Rectal smooth muscle tissue (tissue), 1 donor: Measurements from ENCODE around the gene SNX9.

Source experiments
- H3K27ac ChIP-seq: one replicate; pipeline ENCODE4 v1.7.0; 2013; ENCODE audit warnings: low read depth, low read length, inconsistent platforms
- H3K27me3 ChIP-seq: one replicate; pipeline ENCODE4 v1.7.0; 2013; ENCODE audit warnings: low read length; ENCODE audit not compliant: control insufficient read depth, insufficient read depth
- H3K36me3 ChIP-seq: one replicate; pipeline ENCODE4 v1.7.0; 2013; ENCODE audit warnings: low read length; ENCODE audit not compliant: control insufficient read depth, insufficient read depth
- H3K4me1 ChIP-seq: one replicate; pipeline ENCODE4 v1.7.0; 2013; ENCODE audit warnings: low read length; ENCODE audit not compliant: control insufficient read depth, insufficient read depth
- H3K4me3 ChIP-seq: one replicate; pipeline ENCODE4 v1.7.0; 2013; ENCODE audit warnings: low read length
- H3K9ac ChIP-seq: one replicate; pipeline ENCODE4 v1.7.0; 2013; ENCODE audit warnings: low read length

SNX9 gene

DNA sequence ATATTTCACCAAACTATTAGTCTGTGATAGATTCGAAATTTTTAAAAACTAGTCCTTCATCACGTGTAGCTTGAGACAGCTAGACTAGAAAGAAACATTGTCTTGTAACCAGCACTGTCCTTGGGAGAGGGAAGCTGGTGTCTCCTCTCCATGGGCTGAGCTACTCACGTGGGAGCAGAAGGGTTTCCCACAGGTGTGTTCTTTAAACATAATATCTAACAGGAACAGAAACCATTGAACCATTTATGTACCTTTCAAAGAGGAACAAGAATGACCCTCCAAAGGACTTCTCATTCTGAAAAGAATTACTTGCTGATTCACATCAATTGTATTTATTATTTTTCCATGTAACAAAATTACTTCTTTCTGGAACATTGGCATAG lies 86.2 kb downstream of the SNX9 start:
- Histone ChIP-seq H3K27me3 (no peaks in the 10 kb centered on the region), H3K36me3 (peaks cover 11% of the 10 kb centered on the region), H3K4me1 (no peaks in the 10 kb centered on the region), H3K4me3 (no peak overlapping the region), H3K9ac (no peak overlapping the region), H3K27ac (no peak overlapping the region)

DNA sequence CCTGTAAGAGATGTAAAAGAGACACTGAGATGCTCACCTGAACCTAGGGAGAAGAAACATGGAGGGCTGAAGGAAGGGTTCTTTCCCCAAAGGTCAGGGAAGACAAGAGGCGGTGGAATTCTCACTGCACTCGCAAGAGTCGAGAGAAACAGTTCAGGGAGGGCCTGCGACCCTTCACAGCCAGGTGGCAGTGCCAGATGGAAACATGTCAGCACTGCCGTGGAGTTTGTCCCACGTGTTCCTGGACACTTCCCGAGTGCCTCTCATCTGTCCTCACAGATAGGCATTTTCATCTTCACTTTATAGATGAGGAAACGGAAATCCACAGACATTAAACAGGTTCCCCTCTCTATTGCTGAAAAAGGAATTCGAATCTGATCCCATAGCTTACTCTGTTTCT lies 88.2 kb downstream of the SNX9 start:
- no peak overlapping the region for H3K9ac ChIP-seq
- no peak overlapping the region for H3K27ac ChIP-seq
- H3K36me3 ChIP-seq = peaks cover 13% of the 10 kb centered on the region

DNA sequence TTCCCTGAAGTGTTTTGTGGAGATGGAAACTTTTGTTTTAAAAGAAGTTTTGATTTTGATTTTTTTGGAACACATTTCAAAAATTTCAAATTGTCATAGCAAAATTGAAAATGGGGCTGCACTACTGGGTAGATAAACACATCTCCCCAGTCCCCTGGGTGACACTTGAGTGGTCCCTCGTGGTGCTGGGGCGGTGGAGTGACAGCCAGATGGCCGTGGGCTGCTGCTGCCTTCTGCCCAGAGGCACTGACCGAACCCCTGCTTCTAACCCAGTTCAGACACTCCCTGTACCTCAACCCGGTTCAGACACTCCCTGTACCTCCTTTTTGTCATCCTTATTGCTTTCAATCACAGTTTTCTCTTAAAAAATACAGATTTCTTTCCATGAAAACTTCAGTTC lies 88.7 kb downstream of the SNX9 start:
- Histone ChIP-seq H3K36me3 (peaks cover 13% of the 10 kb centered on the region), H3K27me3 (no peaks in the 10 kb centered on the region), H3K27ac (no peak overlapping the region), H3K4me1 (no peaks in the 10 kb centered on the region), H3K4me3 (no peak overlapping the region), H3K9ac (no peak overlapping the region)

More for the DNA sequence above, 88.2 kb downstream of the SNX9 start:
- Histone ChIP-seq H3K4me3 (no peak overlapping the region), H3K4me1 (no peaks in the 10 kb centered on the region), H3K27me3 (no peaks in the 10 kb centered on the region)

DNA sequence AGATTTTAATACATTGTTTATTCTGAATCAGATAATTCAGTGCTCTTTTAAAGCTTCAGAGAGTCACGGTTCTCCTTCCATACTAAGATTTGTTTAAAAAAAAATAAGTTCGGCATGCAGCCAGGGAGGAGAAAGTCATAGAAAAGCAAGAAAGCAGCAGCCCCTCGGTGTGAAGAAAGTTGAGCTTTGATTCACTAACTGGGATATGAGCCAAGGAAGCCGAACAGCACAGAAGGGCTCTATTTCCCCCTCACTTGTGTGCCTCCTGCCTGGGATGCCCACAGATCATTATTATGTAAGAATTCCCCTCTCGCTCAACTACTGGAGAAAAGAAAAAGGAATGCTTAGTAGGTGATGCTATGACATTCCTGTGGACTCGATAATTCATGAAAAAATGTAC lies 89.3 kb downstream of the SNX9 start:
- H3K4me3 ChIP-seq = no peak overlapping the region
- H3K27ac ChIP-seq = no peak overlapping the region
- peaks cover 13% of the 10 kb centered on the region for H3K36me3 ChIP-seq
- no peaks in the 10 kb centered on the region for H3K27me3 ChIP-seq
- H3K4me1 ChIP-seq = no peaks in the 10 kb centered on the region
- no peak overlapping the region for H3K9ac ChIP-seq

DNA sequence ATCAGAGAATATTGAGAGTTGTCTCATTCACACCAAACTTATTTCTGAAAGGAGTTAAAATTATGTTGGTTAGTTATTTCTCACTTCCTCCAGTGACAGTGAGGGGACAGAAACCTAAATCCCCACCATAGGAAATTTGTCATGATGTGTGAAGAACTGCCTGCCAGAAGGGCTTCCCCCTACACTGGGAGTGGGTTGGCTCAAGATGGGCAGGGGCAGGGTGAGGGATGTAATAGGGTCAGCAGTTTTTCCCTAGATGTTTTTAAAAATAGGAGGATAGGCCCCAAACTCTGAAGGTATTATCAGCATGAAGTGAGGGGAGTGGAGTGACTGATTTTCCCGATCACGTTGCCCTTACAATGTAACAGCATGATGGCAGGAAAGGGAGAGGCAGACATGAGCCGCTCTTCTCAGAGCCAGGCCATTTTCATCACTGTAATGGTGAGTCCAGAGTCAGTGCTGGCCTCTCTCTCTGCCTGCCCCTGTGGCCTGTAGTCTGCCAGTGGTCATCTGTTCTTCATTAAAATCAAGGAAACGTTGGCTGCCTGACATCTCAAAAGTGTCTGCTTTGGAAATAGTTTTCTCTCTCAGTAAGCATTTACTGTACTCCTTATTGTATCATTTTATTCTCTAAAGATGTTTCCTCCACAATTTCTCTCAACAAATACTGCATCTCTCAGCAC lies 98.8 kb downstream of the SNX9 start:
- Histone ChIP-seq H3K4me3 (no peak overlapping the region), H3K27ac (no peak overlapping the region), H3K36me3 (peaks cover 25% of the 10 kb centered on the region), H3K27me3 (no peaks in the 10 kb centered on the region), H3K4me1 (no peaks in the 10 kb centered on the region), H3K9ac (no peak overlapping the region)

DNA sequence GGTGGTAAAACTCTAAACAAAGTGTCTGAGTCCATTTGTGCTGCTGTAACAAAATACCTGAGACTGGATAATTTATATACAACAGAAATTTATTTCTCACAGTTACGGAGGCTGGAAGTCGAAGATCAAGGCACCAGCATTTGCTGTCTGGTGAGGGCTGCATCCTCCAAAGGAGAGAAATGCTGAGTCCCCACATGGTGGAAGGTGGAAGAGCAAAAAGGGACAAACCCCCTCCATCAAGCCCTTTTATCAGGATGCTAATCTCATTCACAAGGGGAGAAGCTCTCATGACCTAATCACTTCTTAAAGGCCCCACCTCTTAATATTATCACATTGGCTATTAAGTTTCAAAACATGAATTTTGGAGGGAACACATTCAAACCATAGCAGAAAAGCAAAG lies 102.7 kb downstream of the SNX9 start:
- no peak overlapping the region for H3K4me3 ChIP-seq
- peaks cover 40% of the 10 kb centered on the region for H3K36me3 ChIP-seq
- H3K27me3 ChIP-seq = no peaks in the 10 kb centered on the region
- no peak overlapping the region for H3K9ac ChIP-seq
- H3K27ac ChIP-seq = no peak overlapping the region
- no peaks in the 10 kb centered on the region for H3K4me1 ChIP-seq

DNA sequence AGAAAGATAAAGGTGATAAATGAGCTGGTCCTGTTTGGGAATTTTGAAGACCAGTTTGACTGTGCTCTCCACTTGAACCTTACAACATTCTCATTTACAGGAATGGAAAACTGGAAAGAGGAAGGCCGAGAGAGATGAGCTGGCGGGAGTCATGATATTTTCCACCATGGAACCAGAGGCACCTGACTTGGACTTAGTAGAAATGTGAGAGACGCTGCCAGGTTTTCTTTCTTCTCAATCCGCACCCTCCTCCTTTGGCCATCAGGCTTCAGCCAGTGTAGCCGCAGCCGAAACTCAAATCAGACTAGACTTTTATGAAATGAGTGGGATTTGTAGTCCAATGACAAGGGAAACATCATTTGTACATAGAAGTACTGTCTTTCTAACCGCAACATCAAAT lies 104.0 kb downstream of the SNX9 start:
- Histone ChIP-seq H3K27me3 (no peaks in the 10 kb centered on the region), H3K27ac (no peak overlapping the region), H3K36me3 (peaks cover 32% of the 10 kb centered on the region), H3K4me1 (no peaks in the 10 kb centered on the region), H3K4me3 (no peak overlapping the region), H3K9ac (no peak overlapping the region)

DNA sequence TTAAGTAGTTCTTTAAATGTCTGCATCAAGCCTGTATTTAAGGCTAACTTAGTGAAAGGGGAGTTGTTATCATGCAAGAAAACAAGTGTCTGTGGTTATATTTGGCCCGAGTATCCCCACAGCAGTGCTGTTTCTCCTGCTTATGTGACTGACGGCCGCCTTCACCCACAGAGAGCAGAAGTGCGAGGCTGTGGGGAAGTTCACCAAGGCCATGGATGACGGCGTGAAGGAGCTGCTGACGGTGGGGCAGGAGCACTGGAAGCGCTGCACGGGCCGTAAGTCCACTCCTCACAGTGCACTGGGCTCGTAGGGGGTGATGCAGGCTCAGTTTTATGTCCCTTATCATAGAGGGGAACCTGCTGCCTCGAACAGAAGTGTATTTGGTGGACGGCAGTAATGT lies 105.4 kb downstream of the SNX9 start:
- Histone ChIP-seq H3K36me3 (peaks cover 25% of the 10 kb centered on the region), H3K27ac (no peak overlapping the region), H3K4me3 (no peak overlapping the region), H3K9ac (no peak overlapping the region), H3K4me1 (no peaks in the 10 kb centered on the region), H3K27me3 (no peaks in the 10 kb centered on the region)

DNA sequence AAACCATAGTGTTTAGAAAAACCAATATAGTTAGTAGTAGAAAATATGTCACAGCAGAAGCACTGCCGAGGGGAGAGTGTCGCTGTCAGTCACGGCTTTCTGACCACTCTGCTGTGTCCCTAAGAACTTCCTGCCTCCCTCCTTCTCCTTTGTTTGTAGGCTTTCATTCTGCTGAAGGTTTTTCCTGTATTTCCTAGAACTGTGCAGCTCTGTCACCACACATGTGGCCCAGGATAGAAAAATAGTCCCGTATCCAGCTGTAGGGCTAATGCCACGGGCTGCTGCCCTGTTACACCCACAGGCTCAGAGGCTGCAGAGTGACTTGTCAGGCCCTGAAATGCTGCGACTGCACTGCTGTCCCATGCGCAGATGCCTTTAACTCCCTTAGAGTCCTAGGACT lies 106.0 kb downstream of the SNX9 start:
- H3K9ac ChIP-seq = no peak overlapping the region
- no peaks in the 10 kb centered on the region for H3K27me3 ChIP-seq
- peaks cover 25% of the 10 kb centered on the region for H3K36me3 ChIP-seq
- H3K4me3 ChIP-seq = no peak overlapping the region
- H3K27ac ChIP-seq = no peak overlapping the region
- H3K4me1 ChIP-seq = no peaks in the 10 kb centered on the region

DNA sequence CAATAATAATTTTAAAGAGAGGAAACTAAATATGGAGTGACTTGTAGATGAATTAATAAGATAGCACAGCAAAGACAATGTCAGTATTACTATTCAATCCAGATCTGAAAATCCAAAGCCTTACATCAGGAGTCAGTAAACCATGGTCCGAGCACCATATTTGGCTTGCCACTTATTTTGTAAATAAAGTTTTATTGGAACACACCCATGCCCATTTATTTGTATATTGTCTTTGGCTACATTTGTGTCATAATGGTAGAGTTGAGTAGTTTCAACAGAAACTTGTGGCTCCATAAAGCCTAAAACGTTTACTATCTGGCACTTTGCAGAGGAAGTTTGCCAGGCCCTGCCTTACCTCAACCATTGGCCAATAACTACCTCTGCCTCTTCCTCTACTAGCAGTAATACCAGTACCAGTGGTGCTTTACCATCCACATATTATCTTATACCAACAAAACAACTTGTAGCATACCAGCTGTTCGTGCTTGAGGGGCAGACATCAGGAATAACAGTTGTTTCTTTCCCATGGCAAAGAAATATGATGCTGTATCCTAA lies 106.8 kb downstream of the SNX9 start:
- Histone ChIP-seq H3K4me1 (no peaks in the 10 kb centered on the region), H3K27ac (no peak overlapping the region), H3K4me3 (no peak overlapping the region), H3K36me3 (peaks cover 25% of the 10 kb centered on the region), H3K9ac (no peak overlapping the region), H3K27me3 (no peaks in the 10 kb centered on the region)

DNA sequence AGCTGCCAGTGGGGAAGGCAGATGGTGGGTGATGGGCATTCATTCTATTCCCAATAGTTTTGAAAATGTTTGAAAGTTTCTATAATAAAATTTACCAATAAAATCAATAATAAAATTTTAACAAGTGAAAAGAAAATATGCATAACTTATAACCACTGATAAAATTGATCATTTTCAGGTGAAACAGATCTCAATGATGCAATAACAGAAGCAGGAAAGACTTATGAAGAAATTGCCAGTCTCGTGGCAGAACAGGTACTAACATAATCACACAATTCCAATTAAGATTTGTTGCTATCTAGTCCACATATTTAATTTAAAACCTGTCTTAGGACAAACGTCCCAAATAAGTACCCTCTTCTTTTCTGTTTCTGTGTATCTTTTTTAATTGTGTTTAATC lies 112.7 kb downstream of the SNX9 start:
- Histone ChIP-seq H3K4me3 (no peak overlapping the region), H3K36me3 (peaks cover 25% of the 10 kb centered on the region)

DNA sequence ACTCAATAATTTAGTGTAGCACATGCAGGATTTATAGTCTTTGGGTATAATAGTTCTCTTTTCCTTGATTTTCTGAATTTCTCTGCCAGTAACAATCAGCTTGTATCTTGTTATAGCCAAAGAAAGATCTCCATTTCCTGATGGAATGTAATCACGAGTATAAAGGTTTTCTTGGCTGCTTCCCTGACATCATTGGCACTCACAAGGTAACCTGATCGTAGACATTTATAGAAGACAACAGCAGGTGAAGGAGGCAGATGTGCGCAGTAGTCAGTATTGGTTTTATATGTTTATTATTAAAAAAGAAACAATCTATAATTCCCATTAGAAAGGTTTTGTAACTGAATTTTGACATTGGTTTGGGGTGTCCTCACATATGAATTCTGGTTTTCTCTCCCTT lies 114.3 kb downstream of the SNX9 start:
- H3K9ac ChIP-seq = no peak overlapping the region

More for the DNA sequence above, 112.7 kb downstream of the SNX9 start:
- Histone ChIP-seq H3K4me1 (no peaks in the 10 kb centered on the region), H3K9ac (no peak overlapping the region), H3K27me3 (no peaks in the 10 kb centered on the region), H3K27ac (no peak overlapping the region)

DNA sequence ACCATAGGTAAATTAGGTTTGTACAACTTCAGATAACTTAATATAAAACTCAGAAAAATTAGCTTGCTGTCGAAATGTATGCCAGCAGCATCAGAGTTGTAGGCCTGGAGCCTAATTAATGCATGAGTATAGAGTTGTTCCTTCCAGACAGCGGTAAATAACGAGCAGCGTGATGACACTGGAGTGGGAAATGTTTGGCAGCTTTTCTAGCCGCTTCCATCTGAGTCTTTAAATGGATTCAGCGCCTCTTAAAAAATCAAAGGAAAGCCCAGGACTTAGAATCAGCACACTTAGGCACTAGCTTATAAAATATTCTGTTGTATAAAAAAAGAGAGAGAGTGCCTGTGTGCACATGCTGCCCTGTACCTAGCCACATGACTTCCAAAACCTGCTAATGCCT lies 114.9 kb downstream of the SNX9 start:
- H3K4me3 ChIP-seq = no peak overlapping the region
- H3K36me3 ChIP-seq = peaks cover 37% of the 10 kb centered on the region
- H3K27ac ChIP-seq = no peak overlapping the region
- no peak overlapping the region for H3K9ac ChIP-seq
- H3K4me1 ChIP-seq = no peaks in the 10 kb centered on the region
- H3K27me3 ChIP-seq = no peaks in the 10 kb centered on the region

More for the DNA sequence above, 114.3 kb downstream of the SNX9 start:
- no peaks in the 10 kb centered on the region for H3K4me1 ChIP-seq
- no peaks in the 10 kb centered on the region for H3K27me3 ChIP-seq
- H3K4me3 ChIP-seq = no peak overlapping the region
- no peak overlapping the region for H3K27ac ChIP-seq
- peaks cover 35% of the 10 kb centered on the region for H3K36me3 ChIP-seq
